COLO829 (cell line): ENCODE measurements around the gene POF1B.
"Not testable (repeated sequence)": the region's sequence is repeated elsewhere in the genome, so short reads cannot be mapped to it uniquely, and the experiment has no call there.

ENCODE experiments used
- DNase-seq: peaks from one replicate; pipeline ENCODE4 v3.0.0; 2012; ENCODE audit warnings: low spot score

The POF1B gene, protein sequence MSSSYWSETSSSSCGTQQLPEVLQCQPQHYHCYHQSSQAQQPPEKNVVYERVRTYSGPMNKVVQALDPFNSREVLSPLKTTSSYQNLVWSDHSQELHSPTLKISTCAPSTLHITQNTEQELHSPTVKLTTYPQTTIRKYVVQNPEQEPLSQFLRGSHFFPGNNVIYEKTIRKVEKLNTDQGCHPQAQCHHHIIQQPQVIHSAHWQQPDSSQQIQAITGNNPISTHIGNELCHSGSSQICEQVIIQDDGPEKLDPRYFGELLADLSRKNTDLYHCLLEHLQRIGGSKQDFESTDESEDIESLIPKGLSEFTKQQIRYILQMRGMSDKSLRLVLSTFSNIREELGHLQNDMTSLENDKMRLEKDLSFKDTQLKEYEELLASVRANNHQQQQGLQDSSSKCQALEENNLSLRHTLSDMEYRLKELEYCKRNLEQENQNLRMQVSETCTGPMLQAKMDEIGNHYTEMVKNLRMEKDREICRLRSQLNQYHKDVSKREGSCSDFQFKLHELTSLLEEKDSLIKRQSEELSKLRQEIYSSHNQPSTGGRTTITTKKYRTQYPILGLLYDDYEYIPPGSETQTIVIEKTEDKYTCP

DNA sequence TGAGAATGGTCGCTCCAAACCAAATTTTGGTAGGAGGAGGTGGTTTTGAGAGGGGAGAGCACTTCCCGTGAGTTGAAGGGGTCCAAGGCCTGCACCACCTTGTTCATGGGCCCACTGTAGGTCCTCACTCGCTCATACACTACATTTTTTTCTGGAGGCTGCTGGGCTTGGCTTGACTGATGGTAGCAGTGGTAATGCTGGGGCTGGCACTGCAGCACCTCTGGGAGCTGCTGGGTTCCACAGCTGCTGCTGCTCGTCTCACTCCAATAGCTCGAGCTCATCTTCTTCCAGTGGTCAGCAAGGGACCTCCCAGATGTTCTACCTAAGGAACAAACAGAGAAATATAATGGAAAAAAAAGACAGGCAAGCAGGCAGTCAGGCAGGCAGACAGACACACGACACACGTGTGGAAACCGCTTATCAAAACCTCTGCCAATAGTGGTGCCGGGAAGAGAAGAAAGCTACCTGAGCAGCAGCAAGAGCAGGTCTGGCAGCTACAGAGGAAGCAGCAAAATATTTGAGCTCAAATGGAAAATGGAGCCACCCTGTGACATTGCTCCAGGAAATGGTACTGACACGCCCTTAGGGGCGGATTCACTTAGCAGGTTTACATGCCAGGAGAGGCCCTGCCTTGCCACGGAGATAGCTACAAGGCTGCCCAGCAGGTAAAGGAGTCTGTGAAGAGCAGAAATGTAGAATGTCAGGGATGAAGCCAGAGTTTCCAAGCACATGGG lies at the start of gene POF1B:
Gene POF1B (minus strand): TSS at position 492 of the 734 bp plus-strand sequence. CDS start 211 bp downstream, at position 281.
- DNase-seq: no peak

DNA sequence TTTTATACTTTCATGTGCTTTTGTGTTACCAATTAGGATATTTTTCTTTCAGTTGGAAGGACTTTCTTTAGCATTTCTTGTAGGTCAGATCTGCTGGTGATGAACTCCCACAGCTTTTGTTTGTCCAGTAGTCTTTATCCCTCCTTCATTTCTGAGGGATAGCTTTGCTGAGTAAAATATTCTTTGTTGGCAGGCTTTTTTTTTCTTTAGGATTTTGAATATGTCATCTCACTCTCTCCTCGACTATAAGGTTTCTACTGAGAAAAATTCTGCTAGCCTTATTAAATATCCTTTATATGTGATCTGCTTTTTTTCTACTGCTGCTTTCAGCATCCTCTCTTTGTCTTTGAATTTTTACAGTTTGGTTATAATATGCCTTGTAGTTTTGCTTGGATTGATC lies 49.6 kb upstream of the POF1B start:
- no peak for DNase-seq

DNA sequence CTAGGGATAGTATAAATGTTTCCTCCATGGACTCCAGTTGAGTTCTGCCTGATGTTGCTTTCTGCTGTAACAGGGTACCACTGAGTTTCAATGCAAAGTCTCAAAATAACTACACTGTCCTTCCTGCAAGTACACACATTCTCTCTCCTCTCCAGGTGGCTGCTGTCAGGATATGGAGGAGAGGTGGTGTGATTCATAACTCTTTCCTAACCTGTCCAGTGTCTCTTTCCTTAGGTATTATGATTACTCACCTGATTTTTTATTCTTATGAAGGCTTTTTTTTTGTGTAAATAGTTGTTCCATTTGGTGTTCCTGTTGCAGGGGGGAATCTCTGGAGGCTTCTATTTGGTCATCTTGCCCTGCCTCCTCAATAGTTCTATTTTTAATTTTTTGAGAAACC lies 39.8 kb upstream of the POF1B start:
- no peak for DNase-seq

DNA sequence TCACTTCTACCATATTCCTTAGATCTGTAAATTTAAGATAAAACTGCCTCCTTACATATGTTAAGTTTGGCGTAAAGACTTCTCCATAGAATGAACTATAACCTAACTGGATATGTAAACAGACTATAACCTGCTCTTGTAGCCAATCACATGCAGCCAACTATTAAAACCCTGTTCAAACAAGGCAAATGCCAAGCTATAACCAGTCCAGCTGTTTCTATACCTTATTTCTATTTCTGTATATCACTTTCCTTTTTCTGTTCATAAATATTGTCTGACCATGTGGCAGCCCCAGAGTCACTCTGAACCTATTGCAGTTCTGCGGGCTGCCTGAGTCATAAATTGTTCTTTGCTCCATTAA lies 12.4 kb upstream of the POF1B start:
- DNase-seq: no peak

DNA sequence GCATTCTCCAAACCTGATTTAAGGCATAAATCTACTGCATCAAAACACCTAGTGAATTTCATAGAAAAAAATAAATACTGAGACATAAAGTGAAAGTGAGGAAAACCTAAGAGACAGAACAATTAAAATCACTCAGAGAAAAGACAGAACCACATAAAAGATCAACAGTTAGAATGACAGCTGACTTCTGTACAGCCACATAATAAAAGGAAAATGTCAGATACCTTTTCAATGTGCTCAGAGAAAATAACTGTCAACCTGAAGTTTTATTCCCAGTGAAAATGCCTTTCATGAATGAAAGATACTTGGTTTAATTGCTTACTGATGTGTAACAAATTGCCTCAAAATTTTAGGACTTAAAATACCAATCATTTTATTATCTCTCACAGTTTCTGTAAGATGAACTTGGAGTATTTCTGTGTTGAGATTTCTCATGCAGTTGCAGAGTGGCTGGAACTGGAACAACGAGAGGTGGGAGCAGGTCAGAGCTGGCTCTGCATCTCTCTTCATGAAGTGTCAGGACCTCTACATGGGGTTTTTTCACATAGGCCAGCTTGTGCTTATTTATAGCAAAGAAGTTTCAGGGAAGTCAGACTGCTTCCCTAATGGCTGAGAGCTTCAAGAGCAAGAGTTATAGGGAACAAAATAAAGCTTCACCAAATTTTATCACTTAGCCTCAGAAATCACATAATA lies 11.9 kb upstream of the POF1B start:
- no peak for DNase-seq

DNA sequence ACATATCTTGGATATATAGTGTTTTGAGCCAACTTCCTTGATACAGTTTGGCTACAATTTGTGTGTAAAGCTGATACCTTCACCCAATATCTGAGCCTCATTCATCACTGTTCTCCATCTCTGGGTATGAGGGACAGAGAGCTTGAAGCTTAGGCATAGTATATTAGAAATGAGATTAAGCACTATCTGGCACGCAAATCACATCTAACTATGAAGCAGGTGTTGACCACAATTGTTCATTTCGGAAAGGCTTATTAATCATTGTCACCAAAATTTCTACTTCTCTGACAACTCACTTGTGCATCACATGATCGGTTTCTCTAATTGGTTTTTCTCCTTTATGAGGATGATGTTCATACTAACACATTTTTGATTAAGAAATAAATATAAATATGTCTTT lies 2.1 kb upstream of the POF1B start:
- DNase-seq: no peak

DNA sequence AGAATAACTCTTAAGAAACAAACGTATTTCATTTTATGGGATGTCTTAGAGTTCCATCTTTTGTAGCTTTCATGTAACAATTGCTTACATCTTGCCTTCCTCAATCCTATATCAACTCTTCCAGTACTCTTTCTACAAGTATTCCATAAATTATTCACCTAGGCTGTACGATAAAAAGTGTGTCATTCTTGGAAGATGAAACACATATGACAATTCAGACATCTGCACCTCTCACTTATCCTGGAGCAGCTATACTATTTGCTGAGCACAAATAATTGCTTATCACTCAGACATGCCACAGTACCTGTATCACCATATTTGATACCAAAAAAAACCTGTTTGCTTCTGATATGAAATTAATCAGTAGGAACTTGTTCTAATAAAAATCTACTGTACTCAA lies 1.0 kb downstream of the POF1B start:
- no peak for DNase-seq

DNA sequence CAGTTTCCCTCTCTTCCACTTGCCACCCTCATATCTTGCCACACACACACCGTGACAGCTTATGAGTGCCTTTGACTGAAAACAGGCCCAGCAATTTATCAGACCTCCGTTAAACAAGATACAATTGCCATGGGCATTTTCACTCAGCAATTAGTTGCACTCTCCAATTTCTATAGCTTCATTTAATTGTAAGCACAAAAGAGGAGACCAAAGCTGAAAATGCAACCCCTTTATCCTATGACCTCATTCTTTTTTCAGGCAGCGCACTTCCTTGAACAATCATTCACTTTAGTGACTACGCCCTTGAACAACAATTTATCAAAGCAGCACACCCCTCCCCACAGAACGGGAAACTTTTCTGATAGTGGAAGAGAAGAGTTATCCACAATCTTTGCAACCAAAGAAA lies 4.1 kb downstream of the POF1B start:
- no peak for DNase-seq

DNA sequence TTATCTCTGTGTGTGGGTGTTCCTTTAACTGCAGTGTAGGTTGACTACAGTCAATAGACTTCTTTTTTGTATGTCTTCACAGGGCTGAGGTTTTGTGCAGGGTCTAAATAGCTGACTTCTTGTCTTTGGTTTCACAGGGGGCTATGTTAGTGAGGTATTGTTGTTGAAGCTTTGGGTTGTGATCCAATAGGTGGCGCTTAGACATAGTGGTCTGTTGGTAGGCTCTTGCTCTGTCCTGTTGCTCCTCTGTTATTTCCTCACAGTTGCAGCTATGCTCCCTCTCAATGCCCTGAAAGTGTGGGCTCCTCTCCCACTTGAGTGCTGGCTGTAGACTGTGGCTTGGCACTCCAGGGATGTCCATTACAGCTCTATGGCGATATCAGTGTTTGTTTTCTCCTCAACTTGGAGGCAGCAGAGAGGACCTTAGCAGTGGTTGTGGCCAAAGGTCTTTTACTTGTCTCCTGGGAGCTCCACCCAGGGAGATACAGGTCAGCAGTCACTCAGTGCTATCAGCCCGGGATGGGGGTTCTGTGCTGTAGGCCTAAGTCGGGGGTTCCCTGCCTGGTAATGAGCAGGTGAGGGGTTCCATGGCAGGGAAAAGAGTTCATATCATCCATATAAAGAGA lies 14.0 kb downstream of the POF1B start:
- no peak for DNase-seq

DNA sequence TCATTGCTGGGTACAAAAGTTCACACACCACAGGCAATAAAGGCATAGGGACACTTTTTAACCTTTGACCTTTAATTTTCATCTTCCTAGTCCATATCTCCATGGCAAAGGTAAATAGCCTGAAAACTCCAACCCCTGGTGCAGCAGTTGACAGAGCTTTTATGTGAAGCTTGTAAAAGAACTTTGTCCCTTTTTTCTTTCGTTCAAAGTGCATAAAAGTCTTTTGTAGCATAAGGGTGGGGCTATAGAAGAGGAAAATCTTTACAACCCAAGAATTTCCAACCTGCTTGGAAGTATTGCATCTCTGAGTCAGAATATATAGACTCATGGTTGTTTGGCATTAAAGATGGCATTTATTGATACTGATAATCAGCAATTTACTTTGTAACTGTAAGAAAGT lies 20.4 kb downstream of the POF1B start:
- DNase-seq: no peak

DNA sequence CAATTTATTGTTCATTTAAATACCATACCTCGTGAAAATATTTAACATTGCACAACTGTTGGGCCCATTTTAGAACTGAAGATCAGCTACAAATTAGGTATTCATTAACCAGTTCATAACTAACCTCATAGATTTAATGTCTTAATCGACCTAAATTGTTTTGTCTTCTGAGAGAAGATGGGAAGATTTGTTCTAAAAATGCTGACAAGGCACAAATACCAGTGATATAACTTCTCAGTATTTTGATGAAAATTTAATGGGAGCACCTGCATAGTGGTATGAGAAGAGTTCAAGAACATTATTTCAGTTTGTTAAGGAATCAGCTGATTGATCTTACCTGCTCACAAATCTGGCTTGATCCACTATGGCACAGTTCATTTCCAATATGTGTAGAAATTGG lies 33.9 kb downstream of the POF1B start:
- DNase-seq: no peak

DNA sequence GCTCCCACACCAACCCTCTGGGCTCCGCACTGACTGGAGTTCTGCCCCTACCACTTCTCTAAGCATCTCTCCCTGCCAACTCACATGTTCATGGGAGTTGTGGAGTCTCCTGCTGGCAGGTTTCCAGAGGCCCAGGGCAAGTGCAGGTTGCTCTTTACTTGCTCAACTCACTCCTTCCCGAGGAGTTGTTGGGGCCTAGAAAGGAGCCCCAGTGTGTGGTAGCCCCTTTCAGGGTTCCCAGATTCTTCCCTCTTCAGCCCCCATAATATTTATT lies 52.5 kb downstream of the POF1B start:
- DNase-seq: no peak

DNA sequence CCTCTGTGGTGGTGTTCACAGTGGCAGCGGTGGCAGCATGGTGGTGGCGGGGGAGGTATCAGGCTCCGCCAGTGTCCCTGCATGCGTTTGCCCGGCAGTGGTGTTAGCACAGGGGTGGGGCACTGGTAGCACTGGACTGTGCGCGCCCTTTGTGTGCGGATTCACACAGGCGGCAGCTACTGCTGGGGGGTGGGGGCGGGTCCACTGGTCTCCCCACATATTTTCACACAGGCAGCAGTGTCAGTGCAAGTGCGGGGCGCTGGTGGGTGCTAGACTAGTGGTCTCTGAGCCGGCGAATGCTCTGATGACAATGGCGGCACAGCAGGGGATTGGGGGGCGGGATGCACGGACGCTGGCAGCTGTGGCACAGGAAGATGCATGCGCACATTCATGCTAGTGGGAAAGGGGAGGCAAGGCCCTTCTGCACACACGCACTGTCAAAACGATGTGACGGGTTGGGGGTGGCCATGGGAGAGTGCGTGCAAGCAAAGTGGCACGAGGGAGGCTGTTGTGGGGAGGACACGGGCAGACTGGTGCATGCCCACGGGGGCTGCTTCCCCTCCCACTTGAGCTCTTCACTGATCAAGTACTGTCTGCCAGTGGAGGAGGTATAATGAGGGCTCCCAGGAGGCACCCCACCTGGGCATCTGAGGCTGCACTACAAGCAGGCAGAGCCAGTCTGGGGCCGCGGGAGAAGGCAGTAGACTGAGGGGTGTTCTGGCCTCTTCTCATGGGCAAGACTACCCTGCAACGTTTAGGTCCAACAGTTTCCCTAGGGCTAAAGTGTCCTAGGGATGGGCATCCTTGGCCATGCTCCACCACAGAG lies 53.0 kb downstream of the POF1B start:
- DNase-seq: no peak

DNA sequence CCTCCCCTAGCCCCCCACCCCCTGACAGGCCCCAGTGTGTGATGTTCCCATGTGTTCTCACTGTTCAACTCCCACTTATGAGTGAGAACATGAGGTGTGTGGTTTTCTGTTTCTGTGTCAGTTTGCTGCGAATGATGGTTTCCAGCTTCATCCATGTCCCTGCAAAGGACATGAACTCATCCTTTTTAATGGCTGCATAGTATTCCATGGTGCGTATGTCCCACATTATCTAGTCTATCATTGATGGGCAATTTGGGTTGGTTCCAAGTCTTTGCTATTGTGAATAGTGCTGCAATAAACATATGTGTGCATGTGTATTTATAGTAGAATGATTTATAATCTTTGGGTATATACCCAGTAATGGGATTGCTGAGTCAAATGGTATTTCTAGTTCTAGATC lies 68.1 kb downstream of the POF1B start:
- not testable (repeated sequence) for DNase-seq

DNA sequence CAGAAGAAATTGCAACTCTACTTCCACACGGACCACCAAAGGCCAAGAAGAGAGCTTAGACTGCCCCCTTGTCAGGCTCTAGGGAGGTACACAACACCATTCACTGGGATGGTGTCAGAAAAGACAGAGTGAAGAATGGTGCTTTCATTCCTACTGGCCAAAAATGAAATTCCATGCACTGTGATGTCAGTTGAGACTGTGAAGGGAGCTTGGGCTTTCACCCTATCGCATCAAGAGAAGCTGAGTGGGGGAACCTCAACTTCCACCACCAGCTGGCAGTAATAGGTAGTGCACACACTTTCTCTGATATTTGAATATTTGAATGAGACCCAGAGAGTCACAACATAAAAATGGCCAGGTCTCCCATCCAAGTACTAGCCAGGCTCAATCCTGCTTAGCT lies 69.7 kb downstream of the POF1B start:
- no peak for DNase-seq

DNA sequence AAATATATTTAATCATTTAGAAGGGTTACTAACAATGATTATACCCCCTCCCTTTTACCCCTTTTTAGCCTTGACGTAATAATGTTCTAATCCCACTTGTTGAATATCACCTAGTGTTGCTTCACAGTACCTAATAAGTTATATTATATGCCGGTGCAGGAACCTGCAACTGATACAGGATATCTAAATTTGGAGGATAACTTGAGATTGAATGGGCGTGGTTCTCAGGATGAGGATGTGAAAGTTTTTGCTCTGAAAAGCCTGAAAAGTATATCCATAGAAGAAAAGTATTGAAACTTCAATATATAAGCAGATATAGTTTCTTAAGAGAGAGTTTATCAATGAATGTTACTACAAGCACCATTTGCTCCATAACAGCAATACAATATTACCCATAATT lies 75.9 kb downstream of the POF1B start:
- no peak for DNase-seq

DNA sequence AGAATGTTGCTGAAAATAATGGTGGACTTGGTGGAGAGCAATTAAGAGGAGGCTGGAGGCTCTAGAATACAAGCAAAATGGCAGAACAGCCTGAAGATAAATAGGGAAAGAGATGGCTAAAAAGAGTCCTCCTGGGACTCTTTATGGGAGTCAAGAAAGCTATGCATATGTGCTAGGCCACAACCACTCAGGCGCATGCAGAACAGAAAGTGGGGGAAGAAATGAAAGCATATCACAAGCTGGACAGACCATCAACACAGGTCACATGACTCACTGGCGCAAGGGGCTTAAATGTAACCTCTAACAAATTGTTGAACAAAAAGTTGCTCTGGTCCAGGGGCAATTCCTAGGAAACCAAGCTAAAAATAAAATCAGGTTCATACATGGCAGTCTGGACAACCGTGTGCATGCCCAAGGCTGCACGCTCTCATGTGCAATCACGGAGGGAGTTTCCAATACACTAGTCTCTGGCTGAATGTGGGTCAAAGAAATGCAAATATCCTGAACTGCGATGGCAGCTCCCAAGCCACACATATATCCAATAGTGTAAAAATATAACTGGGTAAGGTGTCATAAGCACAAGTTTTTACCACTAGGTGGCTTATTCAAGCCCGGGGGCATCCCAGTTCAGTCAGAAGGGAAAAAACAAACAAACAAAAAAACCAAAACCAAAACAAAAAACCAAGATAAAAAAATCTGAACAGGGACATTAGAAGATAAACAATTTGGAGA lies 90.3 kb downstream of the POF1B start:
- no peak for DNase-seq

DNA sequence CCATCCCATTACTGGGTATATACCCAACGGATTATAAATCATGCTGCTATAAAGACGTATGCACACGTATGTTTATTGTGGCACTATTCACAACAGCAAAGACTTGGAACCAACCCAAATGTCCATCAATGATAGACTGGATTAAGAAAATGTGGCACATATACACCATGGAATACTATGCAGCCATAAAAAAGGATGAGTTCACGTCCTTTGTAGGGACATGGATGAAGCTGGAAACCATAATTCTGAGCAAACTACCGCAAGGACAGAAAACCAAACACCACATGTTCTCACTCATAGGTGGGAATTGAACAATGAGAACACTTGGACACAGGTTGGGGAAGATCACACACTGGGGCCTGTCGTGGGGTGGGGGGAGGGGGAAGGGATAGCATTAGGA lies 94.2 kb downstream of the POF1B start:
- not testable (repeated sequence) for DNase-seq

DNA sequence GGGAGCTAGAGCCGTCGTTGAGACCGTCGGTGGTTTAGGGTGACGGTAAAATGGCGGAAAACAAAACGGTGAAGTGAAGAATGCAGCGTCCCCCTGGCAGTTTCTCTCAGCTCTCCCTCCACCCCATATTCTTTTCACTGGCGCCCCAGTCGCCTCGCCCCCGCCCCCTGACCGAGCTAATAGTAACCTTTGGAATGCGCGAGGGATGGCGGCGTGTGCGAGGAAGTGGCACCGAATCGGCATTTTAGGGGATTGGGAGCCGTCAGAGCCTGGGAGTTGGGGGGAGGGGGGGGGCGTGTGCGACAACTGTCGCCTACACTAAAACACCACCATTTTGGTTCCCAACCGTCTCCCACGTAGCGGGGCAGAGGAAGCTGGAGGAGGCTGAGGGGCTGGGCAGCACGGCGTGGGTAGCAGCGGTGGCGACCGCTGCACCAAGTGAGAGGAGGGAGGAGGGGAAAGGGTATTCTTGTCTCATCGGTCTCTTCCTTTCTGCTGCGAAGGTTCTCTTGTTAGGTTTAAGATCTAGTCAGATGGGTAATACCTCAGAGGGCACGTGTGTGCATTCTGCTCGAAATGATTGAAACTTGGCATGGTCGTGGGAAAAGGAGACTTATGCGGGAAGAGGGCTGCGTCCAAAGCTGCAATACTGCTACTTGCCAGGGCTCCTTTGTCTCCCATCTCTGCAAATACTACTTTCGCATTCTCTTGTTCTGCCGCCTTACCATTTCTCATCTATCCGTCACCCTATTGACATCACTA lies 134.8 kb downstream of the POF1B start:
- DNase-seq: no peak
